ENCODE measurements around the gene C19orf25. TPM values are rescaled to one million over a fixed set of nuclear protein-coding genes. Genes with fewer than 3 reads are reported as not detected.

C19orf25 gene
- total and polyA plus RNA-seq, 7 donors: 8.1 to 45.0 (median 19.9) TPM

- H3K27me3 ChIP-seq (ENCODE audit: insufficient read depth in 3 of 3, low read length in 2 of 3): peaks cover 0 to 17% (median 5%) of the 10 kb centered on the region in 3 donors
- H3K27ac ChIP-seq: no peak overlapping the region
- no peaks in the 10 kb centered on the region for H3K36me3 ChIP-seq (ENCODE audit: insufficient read depth in 1 of 2, low read depth in 1 of 2)
- no peak for DNase-seq
- H3K9me3 ChIP-seq: no peaks in the 10 kb centered on the region
- no peak for TF ChIP-seq CTCF (IDR thresholded peaks at IDR 0.05)
- intact Hi-C loops (cut with DNase I): no loop called here
- no peak for ATAC-seq
- peaks cover 7% of the 10 kb centered on the region for H3K4me1 ChIP-seq
- 50 to 60% (median 52%) methylated on average over 15 of the region's 15 CpGs for WGBS, 3 donors
- H3K4me3 ChIP-seq: no peak overlapping the region
These were observed 15.2 kb upstream of the C19orf25 start for GRCh38 chr19:1494115-1494815.

GRCh38 chr19:1492474-1493006 lies 13.5 kb upstream of the C19orf25 start:
- H3K27me3 ChIP-seq (ENCODE audit: insufficient read depth in 3 of 3, low read length in 2 of 3): peaks cover 0 to 8% (median 3%) of the 10 kb centered on the region in 3 donors
- H3K9me3 ChIP-seq: no peaks in the 10 kb centered on the region
- DNase-seq (no peak), ATAC-seq (no peak)
- no peak for TF ChIP-seq CTCF (IDR thresholded peaks at IDR 0.05)
- no peak overlapping the region for H3K4me3 ChIP-seq
- intact Hi-C loops (cut with DNase I): no loop called here
- 68 to 72% (median 72%) methylated on average over 10 of the region's 10 CpGs for WGBS, 3 donors
- no peak overlapping the region for H3K27ac ChIP-seq
- no peaks in the 10 kb centered on the region for H3K36me3 ChIP-seq (ENCODE audit: insufficient read depth in 1 of 2, low read depth in 1 of 2)
- H3K4me1 ChIP-seq: peaks cover 7% of the 10 kb centered on the region

- no peak overlapping the region for H3K27ac ChIP-seq
- peaks cover 7% of the 10 kb centered on the region for H3K4me1 ChIP-seq
- WGBS, 3 donors: 58 to 62% (median 61%) methylated on average over 12 of the region's 12 CpGs
- H3K4me3 ChIP-seq: peak overlapping the region; percentile 62
- TF ChIP-seq CTCF (IDR thresholded peaks at IDR 0.05): no peak
- no peaks in the 10 kb centered on the region for H3K9me3 ChIP-seq
- peak in 1 of 2 donors; percentile 17 for DNase-seq
- peaks cover 0 to 7% (median 0%) of the 10 kb centered on the region in 3 donors for H3K27me3 ChIP-seq (ENCODE audit: insufficient read depth in 3 of 3, low read length in 2 of 3)
- no peaks in the 10 kb centered on the region for H3K36me3 ChIP-seq (ENCODE audit: insufficient read depth in 1 of 2, low read depth in 1 of 2)
- ATAC-seq: no peak
- intact Hi-C loops (cut with DNase I): loop anchor here in 1 of 2 donors (2.0 kb wide), 1 partner anchor 17 kb away; no protein-coding TSS in a partner anchor
These were observed 12.8 kb upstream of the C19orf25 start for GRCh38 chr19:1491849-1492170.

GRCh38 chr19:1491114-1491848 lies 12.3 kb upstream of the C19orf25 start, which contains the start of gene REEP6:
REEP6 (plus strand) TSS chr19:1491181; CDS start chr19:1491270, 89 bp downstream.
- ATAC-seq (no peak), DNase-seq (no peak)
- no peak for TF ChIP-seq CTCF (IDR thresholded peaks at IDR 0.05)

More at GRCh38 chr19:1491114-1491848, 12.3 kb upstream of the C19orf25 start, which contains the start of gene REEP6:
- Histone ChIP-seq H3K27me3 (ENCODE audit: insufficient read depth in 3 of 3, low read length in 2 of 3) (peaks cover 0 to 3% (median 0%) of the 10 kb centered on the region in 3 donors), H3K4me1 (peaks cover 7% of the 10 kb centered on the region), H3K9me3 (no peaks in the 10 kb centered on the region), H3K4me3 (peak within 1 kb of the TSS; percentile 73), H3K36me3 (ENCODE audit: insufficient read depth in 1 of 2, low read depth in 1 of 2) (no peaks in the 10 kb centered on the region), H3K27ac (peak within 1 kb of the TSS; percentile 72)
- intact Hi-C loops (cut with DNase I): loop anchor here in 1 of 2 donors (2.0 kb wide), 1 partner anchor 18 kb away; no protein-coding TSS in a partner anchor
- WGBS, 3 donors: 4 to 8% (median 6%) methylated on average over 50 to 73 of the region's 73 CpGs

All from psoas muscle (tissue), 8 donors.